Prostate gland (tissue), 2 donors: ENCODE data around the gene HOXB1. TPM values are rescaled to one million over a fixed set of nuclear protein-coding genes. Genes with fewer than 3 reads are reported as not detected.
A peak's percentile ranks its signal among the peaks of the same experiment; 100 is the strongest.

Source experiments
- DNase-seq: peaks from one replicate; pipeline ENCODE4 v3.0.0-alpha.2; 2019; ENCODE audit warnings: low spot score
- H3K27ac ChIP-seq, 2 donors: fragments of 200-600 bp; sonication (generic); 2 replicates each; pipeline ENCODE4 v1.5.1; 2017 to 2019
- H3K27me3 ChIP-seq: fragments of 200-600 bp; sonication (generic); replicated peaks from 2 replicates; pipeline ENCODE4 v1.5.1; 2019; ENCODE audit not compliant: insufficient read depth
- H3K36me3 ChIP-seq, 2 donors: fragments of 200-600 bp; sonication (generic); 1 replicate in 1 of 2; 2 replicates in 1 of 2; pipeline versions ENCODE4 v1.5.1 to v1.8.1; 2017 to 2019
- H3K4me1 ChIP-seq: fragments of 200-600 bp; sonication (generic); replicated peaks from 2 replicates; pipeline ENCODE4 v1.5.1; 2019
- H3K4me3 ChIP-seq, 2 donors: fragments of 200-600 bp; sonication (generic); 2 replicates each; pipeline ENCODE4 v1.5.1; 2017 to 2019
- H3K9me3 ChIP-seq: fragments of 200-600 bp; sonication (generic); 2 replicates; pipeline ENCODE4 v1.5.1; 2017
- CTCF ChIP-seq, 4 experiments: fragments of 200-600 bp in 2 of 4; fragments of 450-650 bp in 2 of 4; sonication (generic) in 2 of 4; IDR thresholded peaks; 1 replicate in 3 of 4; 2 replicates in 1 of 4; pipeline ENCODE4 v1.5.1; 2016 to 2019; ENCODE audit warnings: antibody characterized with exemption in 4 of 4, mild to moderate bottlenecking in 2 of 4, moderate library complexity in 2 of 4
- POLR2A ChIP-seq: fragments of 450-650 bp; IDR thresholded peaks from one replicate; pipeline ENCODE4 v1.6.1; 2016; ENCODE audit warnings: antibody characterized with exemption, mild to moderate bottlenecking
- POLR2AphosphoS5 ChIP-seq: sonication (generic); formaldehyde crosslinking; IDR thresholded peaks from one replicate; pipeline ENCODE4 v1.6.1; 2017; ENCODE audit warnings: antibody characterized with exemption
- WGBS: methylation state at CpG from one replicate; pipeline ENCODE4 v1.1.5; 2018; 5-methylcytosine and 5-hydroxymethylcytosine counted together
- intact Hi-C: fragments of 100-400 bp; cut with DNase I; formaldehyde crosslinking; loops from one replicate; pipeline ENCODE4 v1.14.2; 2022
- total RNA-seq, 2 donors: library from RNA; depleted of rRNA; stranded (reverse); fragments of >200 nt; gene quantifications; one replicate each; pipeline ENCODE4 v1.1.0, GENCODE V29; 2016

Gene HOXB1
- total RNA-seq, 2 donors from 2014 or later, result not detected

- Histone ChIP-seq H3K36me3 (no peaks in the 10 kb centered on the region), H3K27ac (no peak overlapping the region), H3K4me3 (no peak overlapping the region), H3K4me1 (no peaks in the 10 kb centered on the region), H3K9me3 (no peaks in the 10 kb centered on the region), H3K27me3 (peaks cover 6% of the 10 kb centered on the region)
- WGBS, result 75% methylated on average over 6 of the region's 6 CpGs
- intact Hi-C loops, result no loop called here
- TF ChIP-seq POLR2A, result no peak
- TF ChIP-seq POLR2AphosphoS5, result no peak
- TF ChIP-seq CTCF (IDR thresholded peaks at IDR 0.05), result no peak
- DNase-seq, result no peak
Observed at GRCh38 chr17:48567209-48567608, 36.4 kb upstream of the HOXB1 start.

GRCh38 chr17:48566717-48567116, 35.9 kb upstream of the HOXB1 start:
- intact Hi-C loops, result no loop called here
- no peak for TF ChIP-seq CTCF (IDR thresholded peaks at IDR 0.05)
- no peak for TF ChIP-seq POLR2AphosphoS5
- no peak for TF ChIP-seq POLR2A
- H3K27me3 ChIP-seq, result peaks cover 6% of the 10 kb centered on the region
- DNase-seq, result no peak
- no peaks in the 10 kb centered on the region for H3K9me3 ChIP-seq
- 50% methylated on average over 2 of the region's 2 CpGs for WGBS
- H3K4me1 ChIP-seq, result no peaks in the 10 kb centered on the region
- no peak overlapping the region for H3K27ac ChIP-seq
- no peak overlapping the region for H3K4me3 ChIP-seq
- no peaks in the 10 kb centered on the region for H3K36me3 ChIP-seq

GRCh38 chr17:48565925-48566710, 35.3 kb upstream of the HOXB1 start:
- no peak for DNase-seq
- no peaks in the 10 kb centered on the region for H3K9me3 ChIP-seq
- H3K4me1 ChIP-seq, result no peaks in the 10 kb centered on the region
- 82% methylated on average over 4 of the region's 4 CpGs for WGBS
- no peaks in the 10 kb centered on the region for H3K36me3 ChIP-seq
- H3K27me3 ChIP-seq, result peaks cover 6% of the 10 kb centered on the region
- TF ChIP-seq POLR2AphosphoS5 (no peak), CTCF (IDR thresholded peaks at IDR 0.05) (no peak), POLR2A (no peak)
- H3K4me3 ChIP-seq, result no peak overlapping the region
- H3K27ac ChIP-seq, result no peak overlapping the region
- intact Hi-C loops, result no loop called here

- TF ChIP-seq POLR2AphosphoS5 (no peak), CTCF (IDR thresholded peaks at IDR 0.05) (no peak), POLR2A (no peak)
- no peak for DNase-seq
- Histone ChIP-seq H3K9me3 (no peaks in the 10 kb centered on the region), H3K36me3 (no peaks in the 10 kb centered on the region), H3K27ac (no peak overlapping the region), H3K4me1 (no peaks in the 10 kb centered on the region), H3K4me3 (peak overlapping the region in 1 of 2 donors; percentile 38), H3K27me3 (peaks cover 6% of the 10 kb centered on the region)
- WGBS, result 81% methylated on average over 2 of the region's 2 CpGs
- intact Hi-C loops, result no loop called here
Observed at GRCh38 chr17:48565022-48565554, 34.3 kb upstream of the HOXB1 start.
